D721Med (cell line): ENCODE data around the gene FAM170B.

ENCODE experiments used
- DNase-seq: peaks from one replicate; pipeline ENCODE4 v3.0.0; 2011; ENCODE audit warnings: low spot score; ENCODE audit not compliant: insufficient read length
- FAIRE-seq: peaks from 2 replicates; lab custom pipeline; 2011; peaks lifted over from hg19 to GRCh38; lab: Jason Lieb, UNC
- TF ChIP-seq, protein P1 (sequence below): IDR thresholded peaks from 2 replicates; pipeline ENCODE4 v1.5.1; 2012; ENCODE audit warnings: mild to moderate bottlenecking, control low read depth; ENCODE audit not compliant: insufficient read depth; ENCODE audit errors: missing control alignments

FAM170B gene

DNA sequence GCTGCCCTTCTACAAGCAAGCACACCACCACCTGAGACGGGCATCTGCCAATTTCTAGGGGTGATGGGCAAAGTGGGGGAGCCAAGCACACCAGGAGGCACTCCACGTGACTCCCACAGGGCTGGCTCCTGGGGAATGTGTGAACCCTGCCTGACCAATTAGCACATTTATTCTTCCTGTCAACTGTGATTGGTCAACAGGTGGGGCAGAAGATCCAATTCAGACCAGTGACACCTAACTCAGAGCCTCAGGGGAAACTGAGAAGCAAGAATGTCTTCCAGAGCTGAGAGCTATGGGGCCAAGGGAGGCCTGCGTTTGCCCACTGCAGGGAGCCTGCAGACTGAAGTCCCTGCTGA, 38.9 kb upstream of the FAM170B start:
- FAIRE-seq = no peak
- DNase-seq = no peak
- TF ChIP-seq, protein P1, sequence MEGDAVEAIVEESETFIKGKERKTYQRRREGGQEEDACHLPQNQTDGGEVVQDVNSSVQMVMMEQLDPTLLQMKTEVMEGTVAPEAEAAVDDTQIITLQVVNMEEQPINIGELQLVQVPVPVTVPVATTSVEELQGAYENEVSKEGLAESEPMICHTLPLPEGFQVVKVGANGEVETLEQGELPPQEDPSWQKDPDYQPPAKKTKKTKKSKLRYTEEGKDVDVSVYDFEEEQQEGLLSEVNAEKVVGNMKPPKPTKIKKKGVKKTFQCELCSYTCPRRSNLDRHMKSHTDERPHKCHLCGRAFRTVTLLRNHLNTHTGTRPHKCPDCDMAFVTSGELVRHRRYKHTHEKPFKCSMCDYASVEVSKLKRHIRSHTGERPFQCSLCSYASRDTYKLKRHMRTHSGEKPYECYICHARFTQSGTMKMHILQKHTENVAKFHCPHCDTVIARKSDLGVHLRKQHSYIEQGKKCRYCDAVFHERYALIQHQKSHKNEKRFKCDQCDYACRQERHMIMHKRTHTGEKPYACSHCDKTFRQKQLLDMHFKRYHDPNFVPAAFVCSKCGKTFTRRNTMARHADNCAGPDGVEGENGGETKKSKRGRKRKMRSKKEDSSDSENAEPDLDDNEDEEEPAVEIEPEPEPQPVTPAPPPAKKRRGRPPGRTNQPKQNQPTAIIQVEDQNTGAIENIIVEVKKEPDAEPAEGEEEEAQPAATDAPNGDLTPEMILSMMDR = no peak

DNA sequence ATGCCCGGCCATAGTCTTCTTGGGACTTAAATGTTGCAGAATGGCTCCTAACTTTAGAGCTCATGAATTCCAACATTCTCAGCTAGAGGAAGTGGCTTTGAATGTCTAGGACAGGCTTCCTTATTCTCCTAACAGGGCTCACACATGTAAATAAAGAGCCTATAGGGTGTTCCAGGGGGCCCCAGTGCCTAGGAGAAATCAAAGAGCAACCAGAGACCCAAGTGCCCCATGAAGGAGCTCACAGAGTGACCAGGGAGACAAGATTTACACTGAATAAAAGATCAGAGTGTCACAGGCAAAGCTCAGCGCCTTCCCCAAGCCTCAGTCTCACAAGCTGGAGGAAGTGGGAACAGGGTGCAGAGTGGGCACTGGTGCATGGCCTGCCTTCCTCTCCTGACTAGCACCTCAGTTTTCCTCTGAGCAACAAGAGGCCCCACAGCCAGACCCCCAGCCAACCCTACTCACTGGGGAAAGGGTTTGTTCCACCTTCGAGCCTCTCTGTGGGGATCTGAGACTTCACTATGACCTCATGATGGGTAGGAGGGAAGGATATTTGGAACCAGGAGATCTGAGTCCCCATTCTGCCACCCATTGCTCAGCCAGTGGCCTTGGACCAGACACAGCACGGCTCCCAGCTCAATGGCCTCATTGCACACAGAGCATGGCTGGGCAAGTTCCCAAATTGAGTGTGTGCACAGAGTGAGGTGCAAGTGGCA, 38.4 kb upstream of the FAM170B start:
- DNase-seq (no peak), FAIRE-seq (no peak)
- TF ChIP-seq, protein P1 = no peak

DNA sequence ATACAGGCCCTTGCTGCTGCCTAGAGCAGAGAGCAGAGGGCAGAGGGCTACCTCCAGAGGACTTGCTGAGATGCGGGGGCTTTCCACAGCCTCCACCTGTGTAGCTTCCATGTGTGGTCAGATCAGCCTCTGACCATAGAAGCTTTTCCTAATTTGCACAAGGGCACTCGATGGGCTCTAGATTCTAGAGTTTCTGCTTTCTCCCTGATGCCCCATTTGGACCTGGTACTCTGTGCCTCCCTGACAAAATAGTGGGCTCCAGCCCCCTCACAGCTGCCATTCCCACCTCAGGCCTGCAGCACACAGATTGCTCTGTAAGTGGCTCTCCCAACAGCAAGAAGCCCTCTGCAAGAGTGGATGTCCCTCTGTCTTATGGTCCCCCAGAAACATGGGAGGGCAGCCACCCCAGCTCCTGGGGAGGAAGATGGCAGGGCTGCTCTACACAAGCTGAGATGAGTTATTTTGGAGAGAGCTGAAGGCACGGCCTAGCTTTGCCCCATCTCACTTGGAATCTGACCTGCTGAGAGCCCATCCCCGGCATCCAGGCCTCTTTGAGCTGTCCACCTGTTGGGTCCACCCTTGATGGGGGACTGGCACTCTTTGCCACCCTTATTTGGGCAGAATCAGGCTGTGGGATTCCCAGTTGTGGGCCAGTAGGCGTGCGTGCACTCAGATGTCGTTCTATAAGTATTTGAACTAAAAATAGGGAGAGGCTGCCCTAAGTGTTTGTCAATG, 37.7 kb upstream of the FAM170B start:
- TF ChIP-seq, protein P1 = no peak
- no peak for DNase-seq
- no peak for FAIRE-seq

DNA sequence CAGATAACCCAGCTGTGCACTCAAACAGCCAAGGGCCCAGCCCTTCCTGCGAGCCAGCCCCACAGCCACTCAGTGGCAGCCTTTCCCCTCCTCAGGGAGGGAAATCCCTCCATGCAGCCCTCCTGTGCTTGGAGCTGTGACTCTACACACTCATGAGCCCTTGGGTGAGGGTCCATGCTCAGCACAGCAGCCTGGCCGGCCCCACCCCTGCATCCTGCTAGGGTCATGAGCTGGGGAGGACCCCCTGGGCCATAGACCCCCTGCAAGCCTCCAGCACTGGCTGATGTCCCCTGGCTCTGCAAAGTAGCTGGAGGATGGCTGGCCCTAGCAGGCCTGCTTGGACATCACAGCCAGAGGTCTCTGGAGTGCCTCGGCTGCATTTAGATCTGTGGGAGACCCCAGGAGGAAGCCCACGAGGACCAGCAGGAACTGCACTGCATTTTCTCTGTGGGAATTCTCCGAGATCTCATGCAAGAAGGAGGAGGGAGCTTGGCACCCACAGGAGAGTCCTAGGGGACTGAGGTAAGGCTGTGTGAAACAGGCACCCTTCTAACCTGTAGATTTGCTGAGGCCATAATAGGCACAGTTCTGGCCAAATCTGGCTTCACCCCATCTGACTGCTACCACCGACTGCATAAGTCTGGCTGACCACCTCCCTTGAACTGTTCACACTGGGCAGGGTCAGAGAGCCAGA, 37.0 kb upstream of the FAM170B start:
- TF ChIP-seq, protein P1 = no peak
- FAIRE-seq = no peak
- no peak for DNase-seq

DNA sequence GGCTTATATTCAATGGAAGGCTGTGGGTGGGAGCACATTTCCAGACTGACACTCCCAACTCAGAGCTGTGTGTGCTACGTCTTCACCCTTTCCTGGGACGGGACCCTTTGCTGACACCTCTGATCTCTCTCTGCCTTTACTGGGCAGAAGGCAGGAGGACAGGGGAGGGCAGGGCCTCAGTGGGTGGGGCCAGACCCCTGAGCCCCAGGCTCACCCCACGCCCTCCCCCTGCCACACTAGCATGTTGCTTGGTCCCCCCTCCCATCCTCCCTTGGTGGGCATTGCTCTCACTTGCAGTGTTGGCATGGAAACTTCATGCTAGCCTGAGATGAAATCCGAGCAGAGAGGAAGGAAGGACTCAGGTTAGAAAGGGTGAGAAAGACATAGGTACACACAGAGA, 36.0 kb upstream of the FAM170B start:
- FAIRE-seq = no peak
- TF ChIP-seq, protein P1 = no peak
- DNase-seq = no peak

DNA sequence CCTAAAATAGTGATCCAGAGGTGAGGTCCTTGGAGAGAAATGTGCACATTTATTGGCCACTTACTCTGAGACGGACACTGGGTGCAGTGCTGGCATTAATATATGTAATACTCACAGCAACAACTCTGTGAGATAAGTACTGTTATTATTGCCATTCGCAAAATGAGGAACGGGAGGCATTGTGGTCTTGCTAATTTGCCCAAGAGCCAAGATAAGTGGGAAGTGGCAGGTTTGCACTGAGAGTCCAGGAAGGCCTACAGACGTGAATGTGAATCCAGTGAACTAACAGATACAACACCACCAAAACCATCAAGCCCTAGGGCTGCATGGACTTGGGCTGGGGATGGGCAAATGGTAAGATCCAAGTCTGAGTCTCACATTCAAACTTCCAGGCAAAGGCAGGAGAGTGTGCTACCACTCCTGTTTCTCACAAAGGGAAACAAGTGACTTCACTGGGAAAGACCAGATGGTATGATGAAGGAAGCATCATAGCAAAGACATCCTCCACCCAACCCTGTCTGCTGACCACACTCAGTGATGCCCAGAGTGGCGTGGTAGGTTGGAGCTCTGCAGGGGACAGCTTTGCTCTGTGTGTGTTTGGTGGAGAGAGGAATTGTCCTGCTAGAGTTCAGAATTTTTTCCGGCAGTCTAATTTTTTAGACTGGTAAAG, 35.1 kb upstream of the FAM170B start:
- DNase-seq = no peak
- no peak for FAIRE-seq
- TF ChIP-seq, protein P1 = no peak
